IMR-90 (cell line): ENCODE measurements around the gene NEK11. TPM values are rescaled to one million over a fixed set of nuclear protein-coding genes. Genes with fewer than 3 reads are reported as not detected.

Source experiments
- ATAC-seq: fragments of 200-7000 bp; cut with Tn5 transposase; 2 replicates; pipeline ENCODE4 v1.9.1; 2020; ENCODE audit warnings: low read depth, mild to moderate bottlenecking, moderate library complexity
- BruUV-seq: library from RNA; stranded (reverse); fragments of 400-500 nt; replicated peaks from 2 replicates; lab custom pipeline; 2021; lab: Mats Ljungman, UMichigan
- CTCF ChIA-PET: fragments of 300-600 bp; formaldehyde crosslinking; extraction: SDS; loops from one replicate; lab custom pipeline; 2021; ENCODE audit warnings: antibody characterized with exemption; lab: Yijun Ruan, JAX
- POLR2A ChIA-PET: fragments of 300-600 bp; sonication (Branson Sonifier 250); formaldehyde crosslinking; loops from one replicate; lab custom pipeline; 2022; ENCODE audit warnings: antibody characterized with exemption; ENCODE audit not compliant: unreplicated experiment; lab: Charles Lee
- DNase-seq: peaks from one replicate; pipeline ENCODE4 v3.0.0; 2013
- H2AFZ ChIP-seq: replicated peaks from 2 replicates; pipeline ENCODE3; 2013; ENCODE audit warnings: low read length, mild to moderate bottlenecking; ENCODE audit not compliant: poor library complexity
- H2AK5ac ChIP-seq: 2 replicates; pipeline ENCODE4 v1.6.1; 2013; ENCODE audit warnings: low read depth, low read length, inconsistent platforms
- H2AK9ac ChIP-seq: replicated peaks from 2 replicates; pipeline ENCODE3; 2013; ENCODE audit warnings: mild to moderate bottlenecking, low read depth, low read length, moderate library complexity; ENCODE audit not compliant: poor library complexity
- H2BK120ac ChIP-seq: 2 replicates; pipeline ENCODE4 v1.6.1; 2013; ENCODE audit warnings: low read depth, low read length, inconsistent platforms
- H2BK15ac ChIP-seq: 3 replicates; pipeline ENCODE4 v1.6.1; 2013; ENCODE audit warnings: low read depth, low read length, inconsistent platforms
- H2BK20ac ChIP-seq: 2 replicates; pipeline ENCODE4 v1.6.1; 2013; ENCODE audit warnings: low read depth, mild to moderate bottlenecking, inconsistent platforms, low read length, moderate library complexity
- H2BK5ac ChIP-seq: 2 replicates; pipeline ENCODE4 v1.6.1; 2013; ENCODE audit warnings: mild to moderate bottlenecking, low read depth, low read length, inconsistent platforms; ENCODE audit not compliant: poor library complexity, severe bottlenecking
- H3K14ac ChIP-seq: replicated peaks from 2 replicates; pipeline ENCODE4 v1.6.1; 2013; ENCODE audit warnings: low read depth, low read length, inconsistent platforms
- H3K18ac ChIP-seq: 2 replicates; pipeline ENCODE4 v1.6.1; 2013; ENCODE audit warnings: low read depth, low read length, control low read depth
- H3K23ac ChIP-seq: 2 replicates; pipeline ENCODE4 v1.6.1; 2013; ENCODE audit warnings: low read depth, low read length, inconsistent platforms
- H3K27ac ChIP-seq: 2 replicates; pipeline ENCODE4 v1.5.1; 2013; ENCODE audit warnings: mild to moderate bottlenecking, control low read depth, low read length; ENCODE audit not compliant: insufficient read depth
- H3K27me3 ChIP-seq: 2 replicates; pipeline ENCODE4 v1.6.1; 2013; ENCODE audit warnings: low read length; ENCODE audit not compliant: control insufficient read depth, insufficient read depth
- H3K36me3 ChIP-seq: 2 replicates; pipeline ENCODE4 v1.6.1; 2013; ENCODE audit warnings: low read length, mixed read lengths; ENCODE audit not compliant: control insufficient read depth, insufficient read depth
- H3K4ac ChIP-seq: 2 replicates; pipeline ENCODE4 v1.6.1; 2013; ENCODE audit warnings: low read depth, low read length, inconsistent platforms
- H3K4me1 ChIP-seq: 2 replicates; pipeline ENCODE4 v1.6.1; 2013; ENCODE audit warnings: low read length, mixed read lengths; ENCODE audit not compliant: control insufficient read depth, insufficient read depth
- H3K4me2 ChIP-seq: 2 replicates; pipeline ENCODE4 v1.6.1; 2013; ENCODE audit warnings: low read depth, mild to moderate bottlenecking, control low read depth, low read length, moderate library complexity
- H3K4me3 ChIP-seq: 2 replicates; pipeline ENCODE4 v1.5.1; 2013; ENCODE audit warnings: low read depth, mild to moderate bottlenecking, control low read depth, low read length, moderate library complexity; ENCODE audit not compliant: insufficient read depth
- H3K56ac ChIP-seq: 2 replicates; pipeline ENCODE4 v1.6.1; 2013; ENCODE audit warnings: low read length, inconsistent platforms; ENCODE audit not compliant: insufficient read depth; ENCODE audit errors: extremely low read depth
- H3K79me1 ChIP-seq, 2 experiments: 2 replicates each; pipeline ENCODE4 v1.6.1; 2013; ENCODE audit warnings: low read length in 2 of 2, inconsistent platforms in 1 of 2, low read depth in 1 of 2
- H3K9ac ChIP-seq: 2 replicates; pipeline ENCODE4 v1.6.1; 2013; ENCODE audit warnings: low read depth, low read length, control low read depth
- H3K9me1 ChIP-seq: 2 replicates; pipeline ENCODE4 v1.6.1; 2013; ENCODE audit warnings: low read length, inconsistent platforms; ENCODE audit not compliant: insufficient read depth
- H3K9me3 ChIP-seq: 2 replicates; pipeline ENCODE4 v1.6.1; 2013; ENCODE audit warnings: low read length; ENCODE audit not compliant: control insufficient read depth, insufficient read depth
- H4K20me1 ChIP-seq: 2 replicates; pipeline ENCODE4 v1.6.1; 2013; ENCODE audit warnings: low read length, inconsistent platforms; ENCODE audit not compliant: insufficient read depth
- H4K5ac ChIP-seq: 2 replicates; pipeline ENCODE4 v1.6.1; 2013; ENCODE audit warnings: mild to moderate bottlenecking, low read depth, low read length, control low read depth
- H4K8ac ChIP-seq, 2 experiments: 2 replicates each; pipeline ENCODE4 v1.6.1; 2013; ENCODE audit warnings: low read depth in 2 of 2, low read length in 2 of 2, control low read depth in 1 of 2, inconsistent platforms in 1 of 2
- H4K91ac ChIP-seq: 2 replicates; pipeline ENCODE4 v1.6.1; 2013; ENCODE audit warnings: low read depth, low read length, inconsistent platforms; ENCODE audit not compliant: insufficient read depth
- BHLHE40 ChIP-seq: fragments of 150-350 bp; IDR thresholded peaks from 2 replicates; pipeline ENCODE4 v1.6.1; 2016; ENCODE audit warnings: mild to moderate bottlenecking, low read depth, low read length
- CEBPB ChIP-seq: IDR thresholded peaks from 2 replicates; pipeline ENCODE4 v1.6.1; 2012; ENCODE audit warnings: low read depth, low read length, improper control_type of control experiment
- CHD1 ChIP-seq: IDR thresholded peaks from 2 replicates; pipeline ENCODE4 v1.6.1; 2012; ENCODE audit warnings: low read depth, low read length, improper control_type of control experiment
- CTCF ChIP-seq: conservative IDR thresholded peaks from 2 replicates; pipeline ENCODE4 v1.5.1; 2012; ENCODE audit warnings: mild to moderate bottlenecking, low read depth, low read length, improper control_type of control experiment
- ELK1 ChIP-seq: fragments of 150-350 bp; IDR thresholded peaks from 2 replicates; pipeline ENCODE4 v1.6.1; 2016; ENCODE audit warnings: low read depth, mild to moderate bottlenecking, low read length, moderate library complexity, borderline replicate concordance
- FOS ChIP-seq: fragments of 150-350 bp; IDR thresholded peaks from 2 replicates; pipeline ENCODE4 v1.6.1; 2016; ENCODE audit warnings: low read depth, low read length
- MAFK ChIP-seq: IDR thresholded peaks from 2 replicates; pipeline ENCODE4 v1.6.1; 2012; ENCODE audit warnings: low read depth, low read length, improper control_type of control experiment
- MAZ ChIP-seq: IDR thresholded peaks from 2 replicates; pipeline ENCODE4 v1.6.1; 2012; ENCODE audit warnings: low read depth, mild to moderate bottlenecking, low read length, improper control_type of control experiment, moderate library complexity, borderline replicate concordance
- MXI1 ChIP-seq: IDR thresholded peaks from 2 replicates; pipeline ENCODE4 v1.6.1; 2012; ENCODE audit warnings: low read depth, mild to moderate bottlenecking, low read length, moderate library complexity, borderline replicate concordance
- NFE2L2 ChIP-seq: fragments of 150-350 bp; IDR thresholded peaks from 2 replicates; pipeline ENCODE4 v1.6.1; 2016; ENCODE audit warnings: low read depth, mild to moderate bottlenecking, low read length
- POLR2A ChIP-seq: IDR thresholded peaks from 2 replicates; pipeline ENCODE4 v1.6.1; 2012; ENCODE audit warnings: mild to moderate bottlenecking, low read depth, low read length
- RAD21 ChIP-seq: IDR thresholded peaks from 2 replicates; pipeline ENCODE4 v1.6.1; 2012; ENCODE audit warnings: low read length, improper control_type of control experiment
- RCOR1 ChIP-seq: IDR thresholded peaks from 2 replicates; pipeline ENCODE4 v1.6.1; 2012; ENCODE audit warnings: mild to moderate bottlenecking, low read length, improper control_type of control experiment; ENCODE audit not compliant: insufficient replicate concordance
- RFX5 ChIP-seq: IDR thresholded peaks from 2 replicates; pipeline ENCODE4 v1.8.0; 2012; ENCODE audit warnings: low read depth, mild to moderate bottlenecking, low read length, moderate library complexity
- SMC3 ChIP-seq: fragments of 150-350 bp; IDR thresholded peaks from 2 replicates; pipeline ENCODE4 v1.6.1; 2016; ENCODE audit warnings: low read depth, mild to moderate bottlenecking, antibody characterized with exemption, low read length, moderate library complexity
- USF2 ChIP-seq: fragments of 150-350 bp; IDR thresholded peaks from 2 replicates; pipeline ENCODE4 v1.6.1; 2017; ENCODE audit warnings: mild to moderate bottlenecking, antibody characterized with exemption, low read length, low read depth
- WGBS, 2 experiments: methylation state at CpG; one replicate each; pipeline versions ENCODE4 v1.1.5 to v1.1.7; 2013; ENCODE audit warnings: missing lambda C conversion rate in 2 of 2; ENCODE audit not compliant: insufficient read length in 1 of 2; ENCODE audit errors: extremely low coverage in 2 of 2; 5-methylcytosine and 5-hydroxymethylcytosine counted together
- dilution Hi-C: fragments of 300-500 bp; cut with HindIII; formaldehyde crosslinking; loops from one replicate; pipeline ENCODE4 v1.14.3; 2018; ENCODE audit warnings: low sequenced_read_pairs; ENCODE audit not compliant: unreplicated experiment
- in situ Hi-C: fragments of 300-500 bp; cut with MboI; formaldehyde crosslinking; loops from 3 replicates; pipeline ENCODE4 v1.14.3; 2019; ENCODE audit warnings: low sequenced_read_pairs, inconsistent platforms, mixed read lengths
- intact Hi-C: fragments of 100-400 bp; cut with micrococcal nuclease; formaldehyde crosslinking; loops from 2 replicates; pipeline ENCODE4 v1.10.0; 2022
- polyA plus RNA-seq, 3 experiments: library from polyadenylated mRNA; depleted of rRNA; stranded (reverse); fragments of >200 nt; gene quantifications; 2 replicates each; pipeline ENCODE4 v1.2.3, GENCODE V29; 2012; ENCODE audit warnings: low replicate concordance in 1 of 3
- total RNA-seq: library from RNA; depleted of rRNA; stranded (reverse); fragments of >200 nt; gene quantifications from 2 replicates; pipeline ENCODE4 v1.2.3, GENCODE V29; 2012

Gene NEK11
- total and polyA plus RNA-seq, 2 of the 4 experiments (the other 2 are of a cell fraction): 1.1 to 1.6 TPM

- CTCF ChIA-PET: no interaction called here
- WGBS, 2 experiments: no CpG with 5 or more reads among the region's 3 CpGs
- DNase-seq: no peak
- Histone ChIP-seq H4K8ac (no peak overlapping the region), H3K23ac (no peak overlapping the region), H3K4me1 (no peaks in the 10 kb centered on the region), H3K56ac (no peak overlapping the region), H2BK15ac (no peak overlapping the region), H3K9ac (no peak overlapping the region), H3K9me1 (no peaks in the 10 kb centered on the region), H2BK120ac (no peak overlapping the region), H3K14ac (no peak overlapping the region), H3K9me3 (no peaks in the 10 kb centered on the region), H2BK5ac (no peak overlapping the region), H2BK20ac (no peak overlapping the region), H3K27me3 (no peaks in the 10 kb centered on the region), H3K4ac (no peak overlapping the region), H3K18ac (no peak overlapping the region), H4K91ac (no peak overlapping the region), H2AK5ac (no peak overlapping the region), H3K4me2 (no peak overlapping the region), H3K36me3 (no peaks in the 10 kb centered on the region), H3K4me3 (no peak overlapping the region), H3K79me1 (no peaks in the 10 kb centered on the region), H3K27ac (no peak overlapping the region), H4K20me1 (no peaks in the 10 kb centered on the region), H4K5ac (no peak overlapping the region), H2AK9ac (no peak overlapping the region), H2AFZ (no peak overlapping the region)
- TF ChIP-seq CHD1 (no peak), MAFK (no peak), USF2 (no peak), FOS (no peak), POLR2A (no peak), RFX5 (no peak), RAD21 (no peak), CTCF (no peak), MAZ (no peak), BHLHE40 (no peak), CEBPB (no peak), SMC3 (no peak), RCOR1 (no peak), MXI1 (no peak), ELK1 (no peak), NFE2L2 (no peak)
- intact Hi-C loops: no loop called here
- ATAC-seq: 0 out of 2 replicates have a peak, but pooled peaks have one; percentile 14
- in situ Hi-C loops: no loop called here
- POLR2A ChIA-PET: no interaction called here
- BruUV-seq: no TSS peak
- dilution Hi-C loops: no loop called here
Measured at GRCh38 chr3:131231710-131232389, 205.2 kb downstream of the NEK11 start.
